Activated naive CD4-positive, alpha-beta T cell (primary cell): Measurements from ENCODE around the gene SCAP.

Experiments used
- DNase-seq, 4 experiments: peaks; one replicate each; lab custom pipeline; 2025; lab: John Stamatoyannopoulos, UW

SCAP gene

DNA sequence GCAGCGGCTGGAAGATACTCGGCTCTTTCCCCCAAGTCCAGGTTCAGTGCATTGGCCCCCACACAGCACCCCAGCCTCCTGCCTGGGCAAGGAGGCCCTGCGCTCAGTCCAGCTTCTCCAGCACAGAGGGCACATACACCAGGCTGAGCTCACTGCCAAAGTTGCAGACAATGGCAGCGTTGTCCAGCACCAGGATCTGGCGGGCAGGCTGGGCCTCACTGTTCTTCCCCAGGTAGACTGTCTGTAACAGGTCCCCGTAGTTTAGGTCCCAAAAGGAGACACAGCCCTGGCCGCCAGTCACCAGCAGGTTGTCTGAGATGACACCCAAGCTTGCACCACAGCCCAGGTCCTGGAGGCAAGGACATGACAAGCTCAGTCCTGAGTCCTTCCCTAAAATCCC is 62.0 kb downstream of the SCAP start:
- no peak for DNase-seq

- no peak for DNase-seq
Observed at GRCh38 chr3:47412842-47413520, 62.8 kb downstream of the SCAP start.

GRCh38 chr3:47412453-47412756 is 63.3 kb downstream of the SCAP start:
- no peak for DNase-seq

- no peak for DNase-seq
Observed at GRCh38 chr3:47411696-47412452, 63.9 kb downstream of the SCAP start.

DNA sequence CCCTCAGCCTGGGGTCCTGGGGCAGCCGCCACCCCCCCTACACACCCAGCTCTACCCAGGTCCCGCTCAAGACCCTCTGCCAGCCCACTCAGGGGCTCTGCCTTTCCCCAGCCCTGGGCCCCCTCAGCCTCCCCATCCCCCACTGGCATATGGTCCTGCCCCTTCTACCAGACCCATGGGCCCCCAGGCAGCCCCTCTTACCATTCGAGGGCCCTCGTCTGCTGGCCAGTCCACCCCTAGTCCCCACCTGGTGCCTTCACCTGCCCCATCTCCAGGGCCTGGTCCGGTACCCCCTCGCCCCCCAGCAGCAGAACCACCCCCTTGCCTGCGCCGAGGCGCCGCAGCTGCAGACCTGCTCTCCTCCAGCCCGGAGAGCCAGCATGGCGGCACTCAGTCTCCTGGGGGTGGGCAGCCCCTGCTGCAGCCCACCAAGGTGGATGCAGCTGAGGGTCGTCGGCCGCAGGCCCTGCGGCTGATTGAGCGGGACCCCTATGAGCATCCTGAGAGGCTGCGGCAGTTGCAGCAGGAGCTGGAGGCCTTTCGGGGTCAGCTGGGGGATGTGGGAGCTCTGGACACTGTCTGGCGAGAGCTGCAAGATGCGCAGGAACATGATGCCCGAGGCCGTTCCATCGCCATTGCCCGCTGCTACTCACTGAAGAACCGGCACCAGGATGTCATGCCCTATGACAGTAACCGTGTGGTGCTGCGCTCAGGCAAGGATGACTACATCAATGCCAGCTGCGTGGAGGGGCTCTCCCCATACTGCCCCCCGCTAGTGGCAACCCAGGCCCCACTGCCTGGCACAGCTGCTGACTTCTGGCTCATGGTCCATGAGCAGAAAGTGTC is 64.7 kb downstream of the SCAP start:
- DNase-seq = no peak

- no peak for DNase-seq
Observed at GRCh38 chr3:47410417-47410720, 65.4 kb downstream of the SCAP start.

DNA sequence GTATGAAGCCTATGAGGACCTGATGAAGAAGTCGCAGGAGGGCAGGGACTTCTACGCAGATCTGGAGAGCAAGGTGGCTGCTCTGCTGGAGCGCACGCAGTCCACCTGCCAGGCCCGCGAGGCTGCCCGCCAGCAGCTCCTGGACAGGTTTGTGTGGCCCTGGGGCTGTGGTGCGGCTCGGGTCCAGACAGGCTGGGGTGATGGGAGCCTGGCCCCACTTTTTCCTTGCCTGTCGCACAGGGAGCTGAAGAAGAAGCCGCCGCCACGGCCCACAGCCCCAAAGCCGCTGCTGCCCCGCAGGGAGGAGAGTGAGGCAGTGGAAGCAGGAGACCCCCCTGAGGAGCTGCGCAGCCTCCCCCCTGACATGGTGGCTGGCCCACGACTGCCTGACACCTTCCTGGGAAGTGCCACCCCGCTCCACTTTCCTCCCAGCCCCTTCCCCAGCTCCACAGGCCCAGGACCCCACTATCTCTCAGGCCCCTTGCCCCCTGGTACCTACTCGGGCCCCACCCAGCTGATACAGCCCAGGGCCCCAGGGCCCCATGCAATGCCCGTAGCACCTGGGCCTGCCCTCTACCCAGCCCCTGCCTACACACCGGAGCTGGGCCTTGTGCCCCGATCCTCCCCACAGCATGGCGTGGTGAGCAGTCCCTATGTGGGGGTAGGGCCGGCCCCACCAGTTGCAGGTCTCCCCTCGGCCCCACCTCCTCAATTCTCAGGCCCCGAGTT is 65.9 kb downstream of the SCAP start:
- DNase-seq = no peak

DNA sequence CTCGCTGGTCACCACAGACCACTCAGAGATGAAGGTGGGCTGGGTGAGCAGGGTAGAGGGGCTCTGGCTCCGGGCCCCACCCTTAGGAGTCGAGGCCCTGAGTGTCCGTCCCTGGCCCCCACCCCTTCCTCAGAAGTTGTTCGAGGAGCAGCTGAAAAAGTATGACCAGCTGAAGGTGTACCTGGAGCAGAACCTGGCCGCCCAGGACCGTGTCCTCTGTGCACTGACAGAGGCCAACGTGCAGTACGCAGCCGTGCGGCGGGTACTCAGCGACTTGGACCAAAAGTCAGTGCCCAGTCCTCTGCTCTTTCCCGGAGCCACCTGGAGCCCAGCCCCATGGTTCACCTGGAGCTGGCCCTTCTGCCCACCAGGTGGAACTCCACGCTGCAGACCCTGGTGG is 66.5 kb downstream of the SCAP start:
- DNase-seq = no peak

DNA sequence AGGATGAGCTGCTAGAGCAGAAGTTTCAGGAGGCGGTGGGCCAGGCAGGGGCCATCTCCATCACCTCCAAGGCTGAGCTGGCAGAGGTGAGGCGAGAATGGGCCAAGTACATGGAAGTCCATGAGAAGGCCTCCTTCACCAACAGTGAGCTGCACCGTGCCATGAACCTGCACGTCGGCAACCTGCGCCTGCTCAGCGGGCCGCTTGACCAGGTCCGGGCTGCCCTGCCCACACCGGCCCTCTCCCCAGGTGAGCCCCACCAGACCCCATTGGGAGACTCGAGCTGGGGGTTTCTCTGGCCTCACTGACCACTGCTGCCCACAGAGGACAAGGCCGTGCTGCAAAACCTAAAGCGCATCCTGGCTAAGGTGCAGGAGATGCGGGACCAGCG is 66.9 kb downstream of the SCAP start:
- DNase-seq = no peak

- DNase-seq = no peak
Observed at GRCh38 chr3:47407896-47408838, 67.6 kb downstream of the SCAP start.

DNA sequence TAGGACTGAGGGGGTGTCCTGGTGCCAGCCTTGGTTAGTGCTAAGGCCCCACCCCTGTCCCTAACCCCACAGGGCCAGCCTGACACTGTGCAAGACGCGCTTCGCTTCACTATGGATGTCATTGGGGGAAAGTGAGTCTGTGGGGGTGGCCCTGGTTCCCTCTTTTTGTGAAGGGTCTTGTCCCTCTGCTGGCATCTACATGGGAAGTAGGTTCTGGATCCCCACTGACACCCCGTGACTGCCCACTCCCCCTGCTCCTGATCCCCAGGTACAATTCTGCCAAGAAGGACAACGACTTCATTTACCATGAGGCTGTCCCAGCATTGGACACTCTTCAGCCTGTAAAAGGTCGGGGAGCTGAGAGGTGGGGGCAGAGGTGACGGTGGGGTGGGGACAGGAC is 68.5 kb downstream of the SCAP start:
- no peak for DNase-seq

GRCh38 chr3:47406762-47407149 is 69.0 kb downstream of the SCAP start:
- DNase-seq = no peak

DNA sequence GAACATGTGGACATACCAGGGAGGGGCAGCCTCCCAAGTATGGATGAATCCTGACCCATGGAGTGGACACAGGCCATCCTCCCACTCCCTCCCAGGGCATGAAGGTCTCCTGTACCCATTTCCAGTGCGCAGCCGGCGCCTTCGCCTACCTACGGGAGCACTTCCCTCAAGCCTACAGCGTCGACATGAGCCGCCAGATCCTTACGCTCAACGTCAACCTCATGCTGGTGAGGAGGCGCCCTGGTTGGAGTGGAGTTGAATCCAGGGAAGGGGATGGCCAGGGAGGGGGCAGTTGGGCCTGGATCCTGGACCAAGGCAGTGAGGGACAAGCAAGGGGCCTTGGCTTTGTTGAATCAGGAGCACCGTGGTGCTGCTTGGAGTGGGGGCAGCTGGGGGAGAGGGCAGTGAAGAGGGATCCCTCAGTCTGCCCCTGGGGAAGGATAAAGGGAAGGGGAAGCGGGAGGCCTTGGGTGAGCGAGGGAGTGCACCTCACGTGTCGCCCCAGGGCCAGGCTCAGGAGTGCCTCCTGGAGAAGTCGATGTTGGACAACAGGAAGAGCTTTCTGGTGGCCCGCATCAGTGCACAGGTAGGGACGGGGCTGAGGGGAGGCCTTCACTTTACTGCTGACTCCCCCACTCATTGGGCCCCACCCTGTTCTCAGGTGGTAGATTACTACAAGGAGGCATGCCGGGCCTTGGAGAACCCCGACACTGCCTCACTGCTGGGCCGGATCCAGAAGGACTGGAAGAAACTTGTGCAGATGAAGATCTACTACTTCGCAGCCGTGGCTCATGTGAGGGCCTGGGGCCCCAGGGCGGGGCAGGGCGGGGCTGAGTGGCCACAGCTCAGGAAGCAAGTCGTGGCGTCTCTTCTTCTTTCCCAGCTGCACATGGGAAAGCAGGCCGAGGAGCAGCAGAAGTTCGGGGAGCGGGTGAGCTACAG is 69.7 kb downstream of the SCAP start:
- no peak for DNase-seq

DNA sequence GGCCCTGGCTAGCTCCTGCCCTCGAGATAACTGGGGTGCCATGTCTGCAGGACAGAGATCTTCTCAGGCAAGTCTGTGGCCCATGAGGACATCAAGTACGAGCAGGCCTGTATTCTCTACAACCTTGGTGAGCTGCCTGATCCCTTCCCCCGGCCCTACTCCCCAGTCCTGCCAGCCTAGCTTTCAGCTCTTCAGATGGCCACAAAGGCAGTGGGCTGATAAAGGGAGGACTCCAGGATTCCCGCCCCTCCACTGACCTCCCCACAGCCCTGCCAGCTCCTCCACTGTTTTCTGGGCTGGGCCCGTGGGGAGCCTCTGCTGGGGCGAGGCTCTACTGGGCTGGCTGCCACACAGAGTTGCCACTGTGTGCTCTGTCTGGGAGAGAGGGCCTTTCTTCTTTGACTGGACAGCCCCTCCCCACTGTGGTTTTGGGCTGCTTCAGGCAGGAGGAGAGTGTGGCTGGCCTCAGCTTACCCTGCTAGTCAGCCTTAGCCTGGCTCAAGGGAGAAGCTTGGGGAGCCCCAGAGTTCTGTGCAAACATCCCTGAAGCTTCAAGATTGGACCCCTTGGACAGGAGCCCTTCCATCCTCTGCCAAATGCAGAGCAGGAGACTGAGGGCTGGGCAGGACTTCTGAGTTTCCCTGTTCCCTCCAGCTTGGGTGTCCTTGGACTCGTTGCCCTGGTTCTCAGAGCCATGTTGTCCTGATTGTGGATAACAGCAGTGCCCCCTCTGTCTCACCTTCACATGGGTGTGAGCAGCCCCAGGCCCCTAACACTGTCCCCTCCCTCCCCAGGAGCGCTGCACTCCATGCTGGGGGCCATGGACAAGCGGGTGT is 70.6 kb downstream of the SCAP start:
- DNase-seq = no peak

- no peak for DNase-seq
Observed at GRCh38 chr3:47404431-47404876, 71.3 kb downstream of the SCAP start.

DNA sequence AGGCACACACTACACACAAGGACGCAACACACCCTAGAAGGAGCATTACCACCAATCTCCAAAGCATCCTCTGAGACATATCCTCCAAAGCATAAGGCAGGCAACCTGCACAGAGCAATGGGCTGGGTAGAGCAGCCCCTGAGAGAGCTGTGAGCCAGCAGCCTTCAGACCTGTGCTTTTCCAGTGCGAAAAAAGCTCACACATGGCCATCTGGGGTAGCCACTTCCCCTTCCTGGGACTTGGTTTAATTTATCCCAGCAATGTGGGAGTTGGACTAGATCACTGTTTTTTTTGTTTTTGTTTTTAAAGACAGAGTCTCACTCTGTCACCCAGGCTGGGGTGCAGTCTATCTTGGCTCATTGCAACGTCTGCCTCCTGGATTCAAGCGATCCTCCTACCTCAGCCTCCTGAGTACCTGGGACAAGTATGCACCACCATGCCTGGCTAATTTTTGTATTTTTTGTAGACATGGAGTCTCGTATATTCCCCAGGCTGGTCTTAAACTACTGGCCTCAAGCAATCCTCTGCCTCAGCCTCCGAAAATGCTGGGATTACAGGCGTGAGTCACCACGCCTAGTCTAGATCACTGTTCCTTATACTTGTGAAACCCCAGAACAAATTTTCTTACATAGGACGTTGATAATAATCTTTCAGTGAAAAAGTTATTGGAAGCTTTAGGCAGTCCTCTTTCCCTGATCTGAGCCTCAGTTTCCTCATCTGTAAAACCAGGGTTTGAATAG is 76.0 kb downstream of the SCAP start:
- DNase-seq = no peak

DNA sequence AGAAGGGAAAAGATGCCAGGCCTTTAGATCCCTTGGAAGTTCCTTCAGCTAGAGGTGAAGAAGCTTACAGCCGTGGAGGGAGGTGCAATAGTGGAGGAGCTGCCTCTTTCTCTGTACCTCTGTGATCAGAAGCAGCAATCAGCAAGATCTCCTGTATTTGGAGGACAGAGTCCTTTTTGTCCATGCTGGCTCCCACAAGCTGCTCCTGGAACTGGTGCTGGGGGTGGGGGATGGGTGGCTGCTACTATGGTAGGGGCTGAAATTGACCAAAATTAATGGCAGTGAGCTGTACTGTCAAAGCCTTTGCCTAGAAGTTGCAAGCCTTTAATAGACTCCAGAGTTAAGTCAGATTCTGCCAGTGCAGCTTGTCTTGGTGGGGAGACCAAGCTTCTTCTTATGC is 76.7 kb downstream of the SCAP start:
- no peak for DNase-seq

GRCh38 chr3:47398228-47398627 is 77.5 kb downstream of the SCAP start:
- no peak for DNase-seq

DNA sequence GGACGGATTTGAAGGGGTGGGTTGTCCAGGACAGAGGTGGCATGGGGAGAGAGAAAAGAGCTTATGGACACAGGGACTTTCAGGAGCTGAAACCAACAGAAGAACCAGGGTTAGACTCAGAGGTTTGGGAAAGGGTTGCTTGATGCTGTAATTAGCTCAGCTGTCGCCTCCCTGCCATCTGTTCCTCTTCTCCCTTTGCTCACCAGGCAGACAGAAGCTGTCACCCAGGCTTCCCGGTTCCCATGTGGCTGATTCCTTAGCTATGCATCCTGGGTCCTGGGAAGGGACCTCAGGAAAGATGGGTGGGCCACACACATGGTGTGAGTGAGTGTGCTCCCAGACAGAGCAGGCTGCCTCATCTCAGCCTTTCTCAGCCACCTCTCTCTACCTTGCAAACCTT is 80.9 kb downstream of the SCAP start:
- no peak for DNase-seq
